GM18907 (cell line): Measurements from ENCODE around the gene DDIT4.
A peak's percentile ranks its signal among the peaks of the same experiment; 100 is the strongest.

Experiments used
- ATAC-seq: cut with Tn5 transposase; IDR thresholded peaks from one replicate; pipeline ENCODE4 v1.9.1; 2021; ENCODE audit warnings: mild to moderate bottlenecking, moderate library complexity; ENCODE audit not compliant: unreplicated experiment

DDIT4 gene

GRCh38 chr10:72248468-72249151 lies 25.1 kb upstream of the DDIT4 start:
- peak; percentile 84 for ATAC-seq

- peak; percentile 5 for ATAC-seq
These were observed 24.4 kb upstream of the DDIT4 start for GRCh38 chr10:72249176-72249862.

- ATAC-seq = no peak
These were observed 23.1 kb upstream of the DDIT4 start for GRCh38 chr10:72250666-72251065.

GRCh38 chr10:72251635-72252034 lies 22.1 kb upstream of the DDIT4 start:
- ATAC-seq = no peak

GRCh38 chr10:72252972-72253371 lies 20.8 kb upstream of the DDIT4 start:
- ATAC-seq = no peak

GRCh38 chr10:72253578-72253977 lies 20.1 kb upstream of the DDIT4 start:
- ATAC-seq = no peak

- peak; percentile 39 for ATAC-seq
These were observed 18.7 kb upstream of the DDIT4 start for GRCh38 chr10:72254813-72255568.

GRCh38 chr10:72255977-72256729 lies 17.6 kb upstream of the DDIT4 start:
- ATAC-seq = no peak

GRCh38 chr10:72257051-72257892 lies 16.5 kb upstream of the DDIT4 start:
- ATAC-seq = no peak

- no peak for ATAC-seq
These were observed 15.1 kb upstream of the DDIT4 start for GRCh38 chr10:72258617-72259016.

GRCh38 chr10:72259491-72260238 lies 14.1 kb upstream of the DDIT4 start:
- no peak for ATAC-seq

- peak; percentile 60 for ATAC-seq
These were observed 13.3 kb upstream of the DDIT4 start for GRCh38 chr10:72260239-72260975.

GRCh38 chr10:72260976-72261783 lies 12.5 kb upstream of the DDIT4 start:
- ATAC-seq = peak; percentile 64

GRCh38 chr10:72261784-72262404 lies 11.8 kb upstream of the DDIT4 start:
- peak; percentile 13 for ATAC-seq

- no peak for ATAC-seq
These were observed 10.0 kb upstream of the DDIT4 start for GRCh38 chr10:72263613-72264241.

- ATAC-seq = no peak
These were observed 9.2 kb upstream of the DDIT4 start for GRCh38 chr10:72264536-72264935.

- no peak for ATAC-seq
These were observed 8.2 kb upstream of the DDIT4 start for GRCh38 chr10:72265508-72265907.
